Heart left ventricle (tissue), 16 donors: ENCODE results near the gene SLC30A3. TPM values are rescaled to one million over a fixed set of nuclear protein-coding genes. Genes with fewer than 3 reads are reported as not detected.
"Not testable (repeated sequence)": the region's sequence is repeated elsewhere in the genome, so short reads cannot be mapped to it uniquely, and the experiment has no call there.

Experiments used
- ATAC-seq, 4 donors: fragments of 200-7000 bp; cut with Tn5 transposase; one replicate each; pipeline ENCODE4 v1.9.1; 2020 to 2022; ENCODE audit warnings: moderate library complexity in 4 of 4, mild to moderate bottlenecking in 3 of 4, moderate number of reproducible peaks in 1 of 4
- DNase-seq, 5 donors: peaks; one replicate each; pipeline ENCODE4 v3.0.0-alpha.2; 2020
- H3K27ac ChIP-seq, 12 donors: fragments of 200-600 bp; sonication (generic) in 4 of 12; one replicate each; pipeline versions ENCODE4 v1.5.0 to v1.8.0; 2016 to 2022; ENCODE audit warnings: mild to moderate bottlenecking in 2 of 12
- H3K27me3 ChIP-seq, 9 donors: fragments of 200-600 bp; sonication (generic) in 2 of 9; one replicate each; pipeline versions ENCODE4 v1.5.1 to v1.8.0; 2016 to 2022; ENCODE audit warnings: mild to moderate bottlenecking in 3 of 9
- H3K36me3 ChIP-seq, 9 donors: fragments of 200-600 bp; sonication (generic) in 2 of 9; one replicate each; pipeline versions ENCODE4 v1.5.0 to v1.8.0; 2018 to 2022; ENCODE audit warnings: mild to moderate bottlenecking in 2 of 9
- H3K4me1 ChIP-seq, 12 donors: fragments of 200-600 bp; sonication (generic) in 4 of 12; one replicate each; pipeline versions ENCODE4 v1.5.0 to v1.8.0; 2016 to 2022; ENCODE audit warnings: mild to moderate bottlenecking in 3 of 12
- H3K4me3 ChIP-seq, 12 donors: fragments of 200-600 bp; sonication (generic) in 4 of 12; one replicate each; pipeline versions ENCODE4 v1.5.0 to v1.8.0; 2017 to 2022; ENCODE audit warnings: mild to moderate bottlenecking in 9 of 12, moderate library complexity in 4 of 12
- H3K9me3 ChIP-seq, 12 donors: fragments of 200-600 bp; sonication (generic) in 4 of 12; one replicate each; pipeline versions ENCODE4 v1.5.0 to v1.8.0; 2016 to 2022; ENCODE audit warnings: mild to moderate bottlenecking in 1 of 12
- POLR2A ChIP-seq, 2 donors: fragments of 450-650 bp; IDR thresholded peaks; one replicate each; pipeline ENCODE4 v1.6.1; 2017; ENCODE audit warnings: antibody characterized with exemption in 2 of 2, mild to moderate bottlenecking in 2 of 2, moderate library complexity in 2 of 2
- WGBS, 4 donors: extraction: QIAGEN DNeasy Blood & Tissue Kit in 2 of 4; methylation state at CpG; one replicate each; pipeline versions ENCODE4 v1.1.5 to v1.1.7; 2013 to 2018; 5-methylcytosine and 5-hydroxymethylcytosine counted together
- intact Hi-C, 10 donors: fragments of 100-400 bp; cut with DNase I; formaldehyde crosslinking; loops; one replicate each; pipeline versions ENCODE4 v1.11.1 to v1.14.2; 2022
- polyA plus RNA-seq, 2 donors: library from polyadenylated mRNA; stranded (reverse); fragments of 200-250 nt; gene quantifications; one replicate each; pipeline ENCODE4 v1.2.3, GENCODE V29; 2013
- total RNA-seq, 9 donors: library from RNA; depleted of rRNA in 2 of 9; stranded (reverse); fragments of >200 nt in 2 of 9; fragmentation: NEBNext Ultra II Directional in 3 of 9; extraction: Animal tissue kit (Norgen Biotek cat#: 25700) in 3 of 9; gene quantifications; one replicate each; pipeline versions ENCODE4 v1.1.0 to v1.2.4, GENCODE V29; 2016 to 2023
- TF ChIP-seq, protein P1 (sequence below), 12 donors: fragments of 200-600 bp; sonication (generic) in 4 of 12; IDR thresholded peaks; one replicate each; pipeline versions ENCODE4 v1.5.0 to v1.8.0; 2018 to 2022; ENCODE audit warnings: antibody characterized with exemption in 12 of 12, mild to moderate bottlenecking in 5 of 12
- donor health status: ischemic (EF 13 %, LVEDD 7.1; RV severe dilation, severe dysfunction).
- donor health status: healthy with polysubstance abuse.
- donor health status: DM: no; HTN: yes; CAD: no.
- donor health status: DM: no; HTN: no; CAD: no.
- donor health status: ischemic (EF 25% LVEDD 6.9; RV normal size, moderate dysfunction).
- donor health status: ischemic (EF 25% LVEDD 5.7; RV mildly dilated, moderate dysfunction).
- donor health status: healthy.
- donor health status: DM: yes; HTN: yes; CAD: no.
- donor health status: ischemic (EF 35%, LVEDD 5.7; RV mildly dilated, moderate dysfunction).
- donor health status: nonischemic (EF 11% LVEDD 7.7; RV severe dilation, severe dysfunction).
- donor health status: DM: yes; HTN: yes; CAD: no.
- donor health status: PGD.
- donor health status: ischemic (EF 29% LVEDD 5.4; RV normal size, mild dysfunction).
- donor health status: nonischemic (EF 23%, LVEDD 6.1; RV moderate dilation, normal function).

SLC30A3 gene
- total and polyA plus RNA-seq, 11 donors: 5.0 to 18.1 (median 9.0) TPM

- no peaks in the 10 kb centered on the region for H3K9me3 ChIP-seq
- 86 to 88% (median 86%) methylated on average over 13 of the region's 13 CpGs for WGBS, 4 donors
- DNase-seq: no peak
- no peak for ATAC-seq
- no peak overlapping the region for H3K4me3 ChIP-seq
- H3K36me3 ChIP-seq: peaks cover 0 to 85% (median 25%) of the 10 kb centered on the region in 9 donors
- peaks cover 0 to 36% (median 14%) of the 10 kb centered on the region in 12 donors for H3K4me1 ChIP-seq
- intact Hi-C loops: loop anchor here in 4 of 10 donors (5.0 to 10.0 kb wide), 3 partner anchors 42 to 207 kb away; partner anchors contain the start of gene SLC30A3 (in 2 of the 4)
- H3K27ac ChIP-seq: no peak overlapping the region
- TF ChIP-seq, protein P1, sequence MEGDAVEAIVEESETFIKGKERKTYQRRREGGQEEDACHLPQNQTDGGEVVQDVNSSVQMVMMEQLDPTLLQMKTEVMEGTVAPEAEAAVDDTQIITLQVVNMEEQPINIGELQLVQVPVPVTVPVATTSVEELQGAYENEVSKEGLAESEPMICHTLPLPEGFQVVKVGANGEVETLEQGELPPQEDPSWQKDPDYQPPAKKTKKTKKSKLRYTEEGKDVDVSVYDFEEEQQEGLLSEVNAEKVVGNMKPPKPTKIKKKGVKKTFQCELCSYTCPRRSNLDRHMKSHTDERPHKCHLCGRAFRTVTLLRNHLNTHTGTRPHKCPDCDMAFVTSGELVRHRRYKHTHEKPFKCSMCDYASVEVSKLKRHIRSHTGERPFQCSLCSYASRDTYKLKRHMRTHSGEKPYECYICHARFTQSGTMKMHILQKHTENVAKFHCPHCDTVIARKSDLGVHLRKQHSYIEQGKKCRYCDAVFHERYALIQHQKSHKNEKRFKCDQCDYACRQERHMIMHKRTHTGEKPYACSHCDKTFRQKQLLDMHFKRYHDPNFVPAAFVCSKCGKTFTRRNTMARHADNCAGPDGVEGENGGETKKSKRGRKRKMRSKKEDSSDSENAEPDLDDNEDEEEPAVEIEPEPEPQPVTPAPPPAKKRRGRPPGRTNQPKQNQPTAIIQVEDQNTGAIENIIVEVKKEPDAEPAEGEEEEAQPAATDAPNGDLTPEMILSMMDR (IDR thresholded peaks at IDR 0.05): no peak
- no peak for TF ChIP-seq POLR2A (IDR thresholded peaks at IDR 0.05)
- peaks cover 0 to 48% (median 23%) of the 10 kb centered on the region in 9 donors for H3K27me3 ChIP-seq
Observed at GRCh38 chr2:27304488-27305240, 41.8 kb upstream of the SLC30A3 start.

DNA sequence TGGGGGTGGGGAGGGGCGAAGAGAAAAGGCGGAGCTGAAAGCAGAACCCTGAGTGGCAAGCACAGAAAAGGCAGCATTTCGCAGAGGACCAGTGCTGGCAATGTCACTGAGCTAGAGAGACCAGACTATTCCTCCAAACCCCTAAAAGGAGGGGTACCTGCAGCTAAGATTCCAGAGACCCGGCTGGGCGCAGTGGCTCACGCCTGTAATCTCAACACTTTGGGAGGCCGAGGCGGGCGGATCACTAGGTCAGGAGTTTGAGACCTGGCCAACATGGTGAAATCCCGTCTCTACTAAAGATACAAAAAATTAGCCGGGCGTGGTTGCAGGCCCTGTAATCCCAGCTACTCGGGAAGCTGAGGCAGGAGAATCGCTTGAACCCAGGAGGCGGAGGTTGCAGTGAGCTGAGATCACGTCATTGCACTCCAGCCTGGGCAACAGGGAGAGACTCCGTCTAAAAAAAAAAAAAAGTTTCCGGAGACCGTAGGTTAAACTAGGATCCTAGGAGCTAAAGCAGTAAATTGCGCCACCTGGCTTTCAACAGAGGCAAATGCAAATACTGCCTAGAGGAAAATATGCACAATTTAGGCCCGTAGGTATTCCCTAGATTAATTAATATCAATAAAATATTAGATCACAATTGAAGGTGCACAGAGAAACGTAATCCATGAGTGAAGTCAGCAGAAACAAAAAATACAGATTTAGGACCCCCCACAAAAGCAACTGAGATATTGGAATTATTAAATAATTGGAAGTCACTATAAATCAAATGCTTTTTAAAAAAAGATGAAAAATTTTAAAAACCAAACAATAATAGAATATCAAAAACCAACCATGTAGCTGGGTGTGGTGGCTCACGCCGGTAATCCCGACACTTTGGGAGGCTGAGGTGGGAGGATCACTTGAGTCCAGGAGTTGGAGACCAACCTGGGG lies 40.5 kb upstream of the SLC30A3 start:
- H3K36me3 ChIP-seq: peaks cover 0 to 85% (median 12%) of the 10 kb centered on the region in 9 donors
- 19 to 25% (median 21%) methylated on average over 24 to 25 of the region's 25 CpGs for WGBS, 4 donors

GRCh38 chr2:27300606-27301005 lies 37.8 kb upstream of the SLC30A3 start:
- Histone ChIP-seq H3K27me3 (peaks cover 0 to 12% (median 0%) of the 10 kb centered on the region in 9 donors), H3K36me3 (peaks cover 0 to 61% (median 10%) of the 10 kb centered on the region in 9 donors), H3K4me1 (peaks cover 0 to 36% (median 7%) of the 10 kb centered on the region in 12 donors)
- intact Hi-C loops: loop anchor here in 4 of 10 donors (5.0 to 10.0 kb wide), 3 partner anchors 38 to 203 kb away; partner anchors contain the start of gene SLC30A3 (in 2 of the 4)
- not testable (repeated sequence) for H3K4me3 ChIP-seq, H3K9me3 ChIP-seq, DNase-seq, ATAC-seq, H3K27ac ChIP-seq
- 84 to 96% (median 91%) methylated on average over 4 of the region's 4 CpGs for WGBS, 4 donors

More for the DNA sequence above, 40.5 kb upstream of the SLC30A3 start:
- Histone ChIP-seq H3K27ac (peak overlapping the region in 9 of 12 donors; percentile 27 to 66 (median 43)), H3K27me3 (peaks cover 0 to 39% (median 23%) of the 10 kb centered on the region in 9 donors), H3K4me1 (peaks cover 0 to 30% (median 14%) of the 10 kb centered on the region in 12 donors), H3K9me3 (no peaks in the 10 kb centered on the region), H3K4me3 (peak overlapping the region in 11 of 12 donors; percentile 4 to 52 (median 36))
- TF ChIP-seq, protein P1 (IDR thresholded peaks at IDR 0.05): peak; percentile 75 to 92 (median 89)
- no peak for TF ChIP-seq POLR2A (IDR thresholded peaks at IDR 0.05)
- ATAC-seq (peak; percentile 45 to 73 (median 60)), DNase-seq (peak in 3 of 5 donors; percentile 51 to 68 (median 63))
- intact Hi-C loops: loop anchor here in 6 of 10 donors (1.0 to 10.0 kb wide), 7 partner anchors 23 to 206 kb away; partner anchors contain the start of gene SLC30A3 (in 2 of the 6)

DNA sequence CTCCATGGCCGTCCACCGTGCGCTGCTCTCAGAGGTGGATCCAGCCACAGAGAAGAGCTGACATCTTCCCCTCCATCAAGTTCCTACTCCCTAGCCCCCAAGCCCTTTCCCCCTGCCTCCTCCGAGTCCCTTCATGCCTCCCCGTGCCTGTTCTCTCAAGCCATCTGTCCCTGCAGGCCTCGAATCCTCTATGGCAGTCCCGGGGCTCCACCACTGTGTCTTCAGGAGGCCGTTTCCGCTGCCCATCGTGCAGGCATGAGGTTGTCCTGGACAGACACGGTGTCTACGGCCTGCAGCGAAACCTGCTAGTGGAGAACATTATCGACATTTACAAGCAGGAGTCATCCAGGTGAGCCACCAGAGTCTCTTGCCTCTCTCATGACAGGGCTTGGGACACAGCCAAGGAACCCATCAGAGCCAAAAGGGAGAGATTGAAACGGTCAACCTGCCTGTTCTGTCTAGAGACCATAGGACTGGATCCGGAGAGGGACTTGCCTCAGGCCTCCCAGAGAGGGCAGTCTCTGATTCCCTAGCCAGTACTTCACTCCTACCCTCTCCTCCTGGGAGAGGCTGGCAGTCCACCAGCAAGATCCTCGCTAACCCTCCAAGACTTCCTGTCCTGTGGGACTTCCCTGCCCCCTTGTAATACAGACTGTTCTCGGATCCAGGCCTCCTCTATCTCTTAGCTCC lies 35.7 kb upstream of the SLC30A3 start:
- ATAC-seq: peak in 3 of 4 donors; percentile 10 to 23 (median 12)

More for the DNA sequence above, 35.7 kb upstream of the SLC30A3 start:
- Histone ChIP-seq H3K36me3 (peaks cover 0 to 45% (median 7%) of the 10 kb centered on the region in 9 donors), H3K27me3 (no peaks in the 10 kb centered on the region), H3K27ac (no peak overlapping the region), H3K9me3 (no peaks in the 10 kb centered on the region), H3K4me3 (no peak overlapping the region), H3K4me1 (peaks cover 0 to 56% (median 17%) of the 10 kb centered on the region in 12 donors)
- WGBS, 4 donors: 62 to 78% (median 73%) methylated on average over 16 to 18 of the region's 18 CpGs
- DNase-seq: peak in 1 of 5 donors; percentile 27
- intact Hi-C loops: loop anchor here in 1 of 10 donors (5.0 kb wide), 1 partner anchor 46 kb away; no protein-coding TSS in a partner anchor
- no peak for TF ChIP-seq POLR2A (IDR thresholded peaks at IDR 0.05)
- TF ChIP-seq, protein P1 (IDR thresholded peaks at IDR 0.05): no peak
